ACHN (cell line): ENCODE results near the gene TRAPPC1.

Experiments
- DNase-seq: peaks from one replicate; pipeline ENCODE4 v3.0.0-alpha.2; 2015
- in situ Hi-C: cut with HindIII; loops from 2 replicates; pipeline ENCODE4 v1.10.0; 2017; ENCODE audit warnings: low sequenced_read_pairs, low pct_ligation_motif_present, low pct_unique_long_range_greater_than_20kb

The TRAPPC1 gene

DNA sequence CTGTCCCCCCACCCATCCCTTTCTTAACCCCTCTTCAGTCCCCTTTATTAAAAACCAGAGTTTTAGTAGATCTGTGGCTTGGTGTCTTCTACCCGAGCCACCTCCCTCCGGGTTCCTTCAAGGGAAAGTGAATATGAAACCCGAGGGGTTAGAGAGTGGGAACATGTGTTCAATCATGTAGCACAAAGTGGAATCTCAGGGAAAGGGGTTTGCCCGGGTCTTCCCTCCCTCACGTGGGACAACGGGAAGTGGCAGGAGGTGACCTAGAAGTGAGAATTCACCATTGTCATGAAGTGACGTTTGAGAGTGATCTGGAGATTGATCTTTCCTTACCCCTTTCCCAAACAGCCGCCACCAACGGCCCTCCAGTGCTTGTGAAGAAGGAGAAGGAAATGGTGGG lies 20.6 kb downstream of the TRAPPC1 start:
- no peak for DNase-seq
- in situ Hi-C loops, result no loop called here

DNA sequence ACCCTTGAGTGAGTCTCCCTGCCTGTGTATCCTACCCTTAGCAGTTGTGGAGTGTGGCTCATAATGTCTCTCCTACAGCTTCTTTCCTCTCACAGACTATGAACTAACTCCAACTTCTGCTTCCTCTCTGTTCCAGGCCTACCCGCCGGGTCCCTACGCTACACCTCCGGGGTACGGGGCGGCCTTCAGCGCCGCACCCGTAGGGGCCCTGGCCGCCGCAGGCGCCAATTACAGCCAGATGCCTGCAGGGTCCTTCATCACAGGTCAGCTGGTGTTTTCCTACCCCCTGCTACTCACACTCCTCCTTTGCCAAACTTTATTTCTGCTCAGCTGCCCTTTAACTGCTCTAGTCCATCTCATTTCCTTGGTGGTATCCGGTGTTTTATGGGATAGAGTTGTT lies 21.0 kb downstream of the TRAPPC1 start:
- DNase-seq, result no peak
- in situ Hi-C loops, result no loop called here

DNA sequence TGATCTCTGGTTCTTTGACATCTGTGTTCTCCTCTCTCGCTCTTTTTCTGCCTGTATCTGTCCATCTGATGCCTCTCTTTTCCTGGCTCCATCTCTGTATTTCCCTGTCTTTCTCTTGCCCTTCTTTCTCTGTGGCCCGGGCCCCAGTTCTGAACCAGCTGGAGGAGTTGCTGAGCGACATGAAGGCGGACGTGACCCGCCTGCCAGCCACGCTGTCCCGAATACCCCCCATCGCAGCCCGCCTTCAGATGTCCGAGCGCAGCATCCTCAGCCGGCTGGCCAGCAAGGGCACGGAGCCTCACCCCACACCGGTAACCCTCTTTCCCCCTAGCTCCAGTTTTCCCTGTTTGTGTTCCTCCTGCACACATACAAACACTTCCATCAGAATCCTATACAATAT lies 21.5 kb downstream of the TRAPPC1 start:
- in situ Hi-C loops, result no loop called here
- no peak for DNase-seq

- in situ Hi-C loops, result no loop called here
- no peak for DNase-seq
These were observed 22.7 kb downstream of the TRAPPC1 start for GRCh38 chr17:7909089-7909488.

DNA sequence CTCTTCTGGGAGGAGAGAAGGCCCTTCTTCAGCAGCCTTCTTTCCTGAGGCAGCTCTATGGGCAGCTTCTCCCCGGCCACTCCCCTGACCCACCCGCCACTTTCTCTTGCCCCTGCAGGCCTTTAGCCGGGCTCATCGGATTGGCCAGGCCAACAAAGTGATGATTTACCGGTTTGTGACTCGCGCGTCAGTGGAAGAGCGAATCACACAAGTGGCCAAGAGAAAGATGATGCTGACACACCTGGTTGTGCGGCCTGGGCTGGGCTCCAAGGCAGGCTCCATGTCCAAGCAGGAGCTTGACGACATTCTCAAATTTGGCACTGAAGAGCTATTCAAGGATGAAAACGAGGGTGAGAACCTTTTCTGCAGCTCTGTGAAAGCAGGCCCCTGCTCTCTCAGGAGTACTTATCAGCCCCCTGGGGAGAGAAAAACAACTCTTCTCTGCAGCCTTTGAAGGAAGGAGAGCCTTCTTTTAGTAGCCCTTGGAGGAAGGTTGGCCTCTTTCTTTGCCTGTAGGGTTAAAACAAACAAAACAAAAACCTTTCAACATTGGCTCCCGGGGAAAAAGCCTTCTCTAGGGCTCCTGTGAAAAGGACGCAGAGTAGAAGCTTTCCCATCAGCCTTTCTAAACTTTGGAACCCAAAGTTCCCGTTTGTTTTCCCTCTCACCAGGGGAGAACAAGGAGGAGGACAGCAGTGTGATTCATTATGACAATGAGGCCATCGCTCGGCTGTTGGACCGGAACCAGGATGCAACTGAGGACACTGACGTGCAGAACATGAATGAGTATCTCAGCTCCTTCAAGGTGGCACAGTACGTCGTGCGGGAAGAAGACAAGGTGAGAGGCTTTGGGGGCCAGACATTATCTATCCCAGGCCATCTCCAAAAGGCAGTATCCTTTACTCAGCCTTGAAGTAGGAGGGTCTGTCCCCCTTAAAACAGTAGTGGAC lies 28.3 kb downstream of the TRAPPC1 start:
- DNase-seq, result no peak
- in situ Hi-C loops, result no loop called here

GRCh38 chr17:7897773-7898172 lies 34.0 kb downstream of the TRAPPC1 start:
- in situ Hi-C loops, result no loop called here
- peak; percentile 30 for DNase-seq

GRCh38 chr17:7897090-7897489 lies 34.7 kb downstream of the TRAPPC1 start:
- in situ Hi-C loops, result no loop called here
- DNase-seq, result no peak

- in situ Hi-C loops, result no loop called here
These were observed 36.9 kb downstream of the TRAPPC1 start for GRCh38 chr17:7894866-7895265.

GRCh38 chr17:7894226-7894625 lies 37.5 kb downstream of the TRAPPC1 start:
- in situ Hi-C loops, result no loop called here

More at GRCh38 chr17:7894866-7895265, 36.9 kb downstream of the TRAPPC1 start:
- DNase-seq, result no peak

GRCh38 chr17:7893187-7893880 lies 38.4 kb downstream of the TRAPPC1 start:
- DNase-seq, result no peak
- in situ Hi-C loops, result no loop called here

More at GRCh38 chr17:7894226-7894625, 37.5 kb downstream of the TRAPPC1 start:
- no peak for DNase-seq

GRCh38 chr17:7889166-7889955 lies 42.4 kb downstream of the TRAPPC1 start:
- in situ Hi-C loops, result no loop called here
- peak; percentile 94 for DNase-seq

DNA sequence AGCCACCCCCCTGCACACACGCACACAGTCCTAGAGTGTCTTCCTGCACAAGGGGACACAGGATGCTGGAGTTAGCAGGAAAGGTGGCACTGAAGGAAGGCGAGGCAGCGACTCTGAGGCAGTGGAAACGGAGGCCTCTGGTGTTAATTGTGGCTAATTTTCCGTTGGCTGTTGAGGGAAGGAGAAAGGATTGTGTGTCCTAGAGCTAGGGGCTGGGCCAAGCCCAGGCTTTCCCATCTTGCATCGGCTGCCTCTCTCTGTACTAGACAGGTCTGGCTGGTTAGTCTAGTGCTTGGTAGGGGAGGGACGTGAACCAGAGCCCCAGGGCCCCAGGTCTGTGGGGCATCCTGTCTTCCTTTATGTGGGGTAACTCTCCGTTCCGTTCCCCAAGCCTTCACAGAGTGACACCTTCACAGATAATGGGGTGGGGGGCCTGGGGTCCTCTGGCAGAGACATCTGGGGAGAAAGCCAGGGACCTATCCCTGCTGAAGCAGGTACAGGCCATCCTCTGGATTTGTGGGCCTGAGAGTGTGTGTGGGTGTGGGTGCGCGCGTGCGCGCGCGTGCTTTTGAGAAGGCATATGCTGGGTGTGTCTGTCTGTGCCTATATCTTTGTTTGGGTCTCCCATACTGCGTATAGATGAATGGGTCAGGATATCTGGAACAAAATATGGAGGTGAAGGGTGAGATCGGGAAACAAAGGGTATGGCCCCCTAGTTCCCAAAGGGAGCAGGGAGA lies 43.4 kb downstream of the TRAPPC1 start, which contains the start of gene CHD3:
Gene CHD3, plus strand, starts transcription at position 606 of the 737 bp plus-strand sequence. CDS start 212 bp downstream, outside the sequence.
- in situ Hi-C loops, result no loop called here
- DNase-seq, result no peak

GRCh38 chr17:7887482-7888183 lies 44.1 kb downstream of the TRAPPC1 start:
- peak; percentile 96 for DNase-seq
- in situ Hi-C loops, result no loop called here

GRCh38 chr17:7887038-7887481 lies 44.7 kb downstream of the TRAPPC1 start:
- in situ Hi-C loops, result no loop called here
- peak; percentile 41 for DNase-seq

- in situ Hi-C loops, result no loop called here
These were observed 45.3 kb downstream of the TRAPPC1 start for GRCh38 chr17:7886227-7887037.

GRCh38 chr17:7885367-7886226 lies 46.1 kb downstream of the TRAPPC1 start:
- in situ Hi-C loops, result no loop called here
- peak; percentile 38 for DNase-seq

More at GRCh38 chr17:7886227-7887037, 45.3 kb downstream of the TRAPPC1 start:
- peak; percentile 45 for DNase-seq
